HG03135 (cell line): ENCODE results near the gene TMEM163.
"Not testable (repeated sequence)": the region's sequence is repeated elsewhere in the genome, so short reads cannot be mapped to it uniquely, and the experiment has no call there.

Experiments
- ATAC-seq: cut with Tn5 transposase; IDR thresholded peaks from one replicate; pipeline ENCODE4 v1.9.1; 2021; ENCODE audit warnings: mild to moderate bottlenecking, moderate library complexity; ENCODE audit not compliant: unreplicated experiment

Gene TMEM163

DNA sequence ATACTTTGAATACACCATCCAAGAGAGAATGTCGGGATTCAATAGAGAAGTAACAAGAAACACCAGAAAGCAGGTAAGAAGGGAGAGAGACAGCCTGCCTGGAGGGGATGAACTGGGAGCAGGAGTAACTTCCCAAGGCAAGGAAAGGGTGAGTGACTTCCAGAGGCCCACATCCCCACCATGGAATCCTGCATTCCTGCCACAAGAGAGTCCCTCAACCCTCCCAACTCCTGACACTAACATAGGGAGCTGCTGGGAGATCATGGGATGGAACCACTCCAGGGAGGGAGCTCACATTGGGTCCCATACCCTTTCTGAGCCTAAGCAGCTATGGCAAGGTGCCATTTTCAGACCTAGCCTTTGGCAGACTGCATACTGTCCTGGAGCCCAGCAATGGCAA lies 5.5 kb upstream of the TMEM163 start:
- no peak for ATAC-seq

DNA sequence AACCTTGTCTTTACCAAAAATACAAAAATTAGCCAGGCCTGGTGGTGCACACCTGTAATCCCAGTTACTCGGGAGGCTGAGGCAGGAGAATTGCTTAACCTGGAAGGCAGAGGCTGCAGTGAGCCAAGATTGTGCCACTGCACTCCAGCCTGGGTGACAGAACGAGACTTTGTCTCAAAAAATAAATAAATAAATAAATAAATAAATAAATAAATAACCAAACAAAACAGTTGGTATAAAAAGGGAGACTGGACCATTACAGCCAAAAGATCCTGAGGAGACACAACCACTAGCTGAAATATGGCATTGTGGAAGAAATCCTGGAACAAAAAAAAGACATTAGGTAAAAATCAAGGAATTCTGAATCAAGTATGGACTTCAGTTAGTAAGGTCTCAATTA lies 4.9 kb upstream of the TMEM163 start:
- ATAC-seq: not testable (repeated sequence)

DNA sequence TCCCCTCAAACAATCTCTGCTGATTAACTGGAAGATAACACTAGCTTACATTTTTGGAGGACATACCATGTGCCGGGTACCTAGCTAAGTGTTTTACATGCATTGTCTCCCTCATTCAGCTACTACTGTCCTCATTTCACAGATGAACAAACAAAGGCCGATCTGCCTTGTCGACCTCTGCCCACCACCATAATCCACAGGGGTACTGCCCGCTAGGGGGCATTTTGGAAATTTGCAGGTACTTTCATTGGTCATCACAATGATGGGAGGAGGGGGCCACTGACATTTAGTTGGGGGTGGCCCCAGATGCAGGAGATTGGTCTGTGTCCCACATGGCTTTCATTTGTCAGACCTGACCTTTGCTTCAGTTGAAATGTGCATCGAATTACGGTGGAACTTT lies 3.9 kb upstream of the TMEM163 start:
- ATAC-seq: no peak

DNA sequence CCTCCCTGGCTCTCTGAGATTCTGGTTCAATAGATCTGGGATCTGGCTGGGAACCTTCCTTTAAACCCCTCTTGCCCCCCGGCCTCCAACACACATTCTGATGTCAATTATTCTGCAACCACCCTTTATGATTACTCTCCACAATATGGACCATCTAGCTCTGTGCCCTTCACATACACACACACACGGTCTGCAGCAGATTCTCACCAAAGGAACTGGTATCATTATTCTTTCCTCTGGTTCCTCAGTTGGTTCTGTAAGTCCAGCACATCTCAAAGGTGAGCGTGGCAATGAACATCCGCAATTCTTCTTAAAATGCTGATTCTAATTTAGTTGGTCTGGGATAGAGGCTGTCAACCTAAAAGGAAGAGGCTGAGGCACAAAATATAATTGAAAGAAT lies 2.8 kb upstream of the TMEM163 start:
- ATAC-seq: no peak

DNA sequence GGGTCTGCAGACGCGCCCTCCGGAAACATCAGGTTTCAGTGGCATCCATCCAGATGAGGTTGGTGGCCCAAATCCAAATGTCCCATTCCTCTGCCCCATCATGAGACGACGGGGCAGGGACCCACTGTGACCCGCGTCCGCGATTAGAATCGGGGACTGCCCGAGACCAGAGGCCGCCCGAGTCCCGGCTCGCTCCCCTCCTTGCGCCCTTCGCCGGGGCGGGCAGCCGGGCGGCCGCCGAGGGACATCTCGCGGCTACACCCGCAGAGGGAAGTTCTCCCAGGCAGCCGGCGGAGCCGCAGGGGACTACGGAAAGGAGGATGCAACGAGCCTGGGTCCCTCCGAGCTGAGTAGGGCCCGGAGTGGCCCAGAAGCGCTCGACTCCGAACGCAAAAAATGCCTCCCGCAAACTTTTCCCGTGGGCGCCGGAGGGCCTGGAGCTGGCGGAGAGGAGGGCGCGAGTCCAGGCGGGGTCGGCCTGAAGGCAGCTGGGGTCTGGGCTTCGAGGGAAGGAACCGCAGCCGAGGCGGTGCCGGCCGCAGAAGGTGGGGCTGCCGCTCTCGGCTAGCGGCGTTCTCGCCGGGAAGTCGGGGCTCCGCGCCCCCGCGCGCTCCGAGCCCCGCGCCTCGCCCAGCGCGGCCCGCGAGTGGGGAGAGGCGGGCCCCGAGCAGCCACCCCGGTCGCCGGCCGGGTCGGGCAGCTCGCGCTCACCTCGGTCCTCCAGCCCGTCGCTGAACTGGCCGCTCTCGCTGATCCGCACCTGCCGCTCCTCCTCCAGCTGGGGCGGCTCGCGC lies 580 bp downstream of the TMEM163 start:
- peak; percentile 54 for ATAC-seq

DNA sequence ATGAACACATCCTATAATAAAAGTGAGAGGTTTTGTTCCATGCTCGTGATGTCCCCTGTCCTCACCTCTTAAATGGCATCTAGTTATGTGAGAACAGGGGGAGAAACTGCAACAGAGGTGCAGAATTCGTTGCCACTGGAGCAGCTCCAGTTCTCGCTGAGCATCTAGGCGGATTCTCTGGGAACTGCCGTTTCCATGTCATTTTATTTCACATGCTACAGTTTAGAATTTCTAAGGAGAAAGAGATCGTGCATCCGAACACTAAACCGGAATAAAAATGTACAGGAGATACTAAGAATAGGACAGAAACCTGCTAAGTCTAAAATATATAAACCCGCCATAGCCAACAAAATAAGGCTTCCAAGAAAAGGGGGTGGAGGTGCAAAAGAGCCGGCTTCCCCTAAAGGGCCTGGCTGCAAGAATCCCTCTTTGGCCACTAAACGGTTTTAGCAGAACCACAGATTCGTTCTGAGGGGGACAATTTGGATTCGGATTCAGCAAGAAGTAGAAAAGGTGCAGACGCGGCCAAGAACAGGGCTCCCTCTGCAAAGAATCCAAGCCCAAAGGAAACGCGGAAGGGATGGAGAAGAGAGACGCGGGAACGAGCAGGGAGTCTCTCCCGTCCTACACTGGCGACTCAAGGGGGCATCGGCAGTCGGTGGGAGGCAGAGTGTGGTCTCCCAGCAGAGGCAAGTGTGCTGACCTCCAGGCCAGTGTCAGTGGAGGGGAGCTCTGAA lies 1.3 kb downstream of the TMEM163 start:
- no peak for ATAC-seq

DNA sequence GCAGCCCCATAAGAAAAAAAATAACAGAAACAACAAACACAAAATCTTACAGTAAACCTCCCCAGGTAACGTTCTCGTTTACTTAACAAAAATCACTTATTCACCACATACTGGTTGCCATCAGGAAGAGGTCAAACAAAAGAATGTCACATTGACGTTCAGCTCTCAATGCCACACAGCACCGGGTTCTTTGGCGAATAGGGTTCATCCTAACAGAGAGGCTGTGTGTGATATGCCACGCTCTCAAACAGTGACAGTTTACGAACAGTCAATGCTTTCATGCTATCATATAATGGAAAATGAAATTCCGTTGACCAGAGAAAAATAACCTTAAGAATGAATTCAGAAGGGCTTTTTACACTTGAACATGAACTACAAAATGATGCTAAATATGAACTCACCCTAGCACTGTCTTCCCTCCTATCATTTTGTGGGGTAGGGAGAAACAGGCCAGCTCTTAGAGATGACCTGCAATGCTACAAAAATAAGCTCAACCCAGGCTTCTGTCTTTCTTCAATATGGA lies 2.0 kb downstream of the TMEM163 start:
- no peak for ATAC-seq

DNA sequence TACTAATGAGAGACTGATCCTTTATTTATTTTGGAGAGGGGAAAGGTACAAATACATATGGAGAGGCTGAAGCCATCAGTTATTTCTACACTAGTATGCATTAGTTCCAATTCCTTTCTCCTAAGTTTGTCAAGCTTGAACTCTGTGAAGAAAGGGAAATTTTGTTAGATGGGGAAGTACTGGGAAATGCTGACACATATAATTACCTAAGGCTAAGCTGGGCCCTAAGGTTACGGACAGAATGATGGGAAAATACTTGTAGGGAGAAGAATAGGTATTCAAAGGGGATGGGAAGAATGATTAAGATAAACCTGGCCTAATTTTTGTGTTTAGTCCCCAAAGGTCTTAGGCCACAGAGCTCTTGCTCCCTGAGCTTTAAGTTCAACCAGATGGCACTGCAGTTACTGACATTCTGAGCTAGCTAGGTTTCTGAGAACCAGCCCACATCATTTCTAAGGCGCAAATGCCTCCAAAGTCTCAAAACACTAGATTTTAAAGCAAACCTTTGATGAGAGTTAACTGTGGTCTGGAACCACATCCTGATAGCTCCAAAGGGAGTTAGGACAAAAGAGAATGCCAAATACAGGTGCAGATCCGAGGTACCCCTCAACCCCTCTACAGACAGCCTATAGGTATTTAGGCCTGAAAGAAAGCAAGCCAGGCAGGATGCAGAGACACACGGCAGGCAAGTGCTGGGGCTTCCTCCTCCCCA lies 2.7 kb downstream of the TMEM163 start:
- no peak for ATAC-seq

DNA sequence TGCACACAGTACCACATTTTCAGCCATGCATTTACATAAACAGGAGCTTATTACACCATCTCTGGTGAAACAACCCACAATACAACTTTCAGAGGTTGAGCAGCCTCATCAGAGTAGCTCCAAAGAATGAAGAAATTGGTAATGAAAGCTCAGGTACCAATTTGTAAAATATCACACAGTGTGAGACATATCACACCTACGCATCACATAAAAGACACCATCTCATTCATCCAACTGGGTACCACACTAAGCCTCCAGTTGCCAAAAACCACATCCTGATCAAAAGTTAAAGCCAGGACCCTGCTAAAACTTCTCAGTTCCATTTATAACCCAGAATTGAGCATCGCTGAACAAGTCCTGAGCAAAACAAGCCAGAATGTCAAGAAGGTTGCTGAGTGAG lies 4.6 kb downstream of the TMEM163 start:
- ATAC-seq: no peak

DNA sequence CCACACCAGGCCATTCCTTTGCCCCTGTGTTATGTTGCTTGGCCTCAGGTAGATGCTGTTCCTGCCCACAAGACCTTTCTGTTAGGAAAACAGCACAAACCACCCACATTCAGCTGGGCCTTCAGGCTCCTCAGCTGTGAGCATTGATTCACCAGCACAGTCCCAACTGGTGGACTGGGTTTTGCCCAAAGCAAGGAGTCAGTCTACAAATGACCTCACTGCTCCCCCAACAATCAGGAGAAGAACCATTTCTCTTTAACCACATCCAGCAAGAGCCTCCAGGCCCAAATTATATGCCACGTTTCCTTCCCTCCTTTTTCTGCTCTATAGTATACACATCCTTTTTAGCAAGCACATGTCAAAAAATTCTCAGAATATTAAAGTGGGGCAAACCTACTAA lies 5.2 kb downstream of the TMEM163 start:
- ATAC-seq: no peak

DNA sequence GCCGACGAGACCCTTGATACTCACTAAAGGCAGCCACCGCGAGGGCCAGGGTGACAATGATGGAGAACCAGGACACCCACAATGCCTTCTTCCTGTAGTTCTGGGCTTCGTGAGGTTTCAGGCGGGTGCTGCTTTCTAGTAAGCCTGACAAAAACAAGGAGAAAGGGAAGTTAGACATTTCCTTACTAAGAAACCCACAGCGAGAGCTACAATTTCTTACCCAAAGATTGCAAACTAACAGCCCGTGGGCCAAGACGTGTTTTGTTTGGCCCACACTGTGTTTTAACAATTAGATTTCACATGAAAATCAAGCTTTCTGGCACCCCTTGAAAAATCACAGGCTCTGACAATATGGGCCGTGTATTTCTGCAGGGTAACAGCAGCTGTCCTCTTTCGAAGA lies 5.6 kb downstream of the TMEM163 start:
- no peak for ATAC-seq

DNA sequence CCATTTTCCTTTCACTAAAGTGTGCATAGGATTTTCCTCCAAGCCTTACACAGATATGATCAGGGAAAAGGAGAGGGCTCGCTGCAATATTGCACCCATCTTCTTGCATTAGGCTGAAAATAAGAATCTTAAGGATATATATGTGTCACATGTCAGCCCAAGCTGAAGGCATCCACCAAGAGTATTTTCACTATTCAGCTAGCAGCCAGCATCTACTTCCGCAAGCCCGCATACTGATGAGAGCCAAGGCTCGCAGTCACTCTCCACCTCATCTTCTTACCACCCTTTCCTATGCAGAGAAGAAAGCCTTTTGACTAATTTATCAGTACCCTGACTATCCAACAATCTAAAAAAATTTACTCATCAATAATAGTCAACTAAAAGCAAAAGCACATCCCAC lies 6.1 kb downstream of the TMEM163 start:
- no peak for ATAC-seq

DNA sequence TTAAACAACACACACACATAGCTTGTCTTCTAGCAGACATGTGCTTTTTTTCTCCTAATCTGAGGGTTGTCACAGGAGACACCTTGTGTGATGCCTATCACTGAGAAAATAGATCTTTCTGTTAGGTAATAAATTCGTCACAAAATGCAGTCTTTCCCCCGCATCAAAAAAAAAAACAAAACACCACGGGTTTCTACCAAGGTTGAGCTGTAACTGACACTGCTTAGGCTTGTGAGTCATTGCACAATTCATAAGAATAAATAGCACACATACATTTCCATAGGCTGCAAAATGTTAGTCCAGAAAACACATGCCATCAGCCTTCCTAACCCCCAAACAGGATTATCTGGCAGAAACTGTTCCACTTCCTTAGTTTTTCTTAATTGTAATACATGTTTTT lies 6.5 kb downstream of the TMEM163 start:
- ATAC-seq: no peak

DNA sequence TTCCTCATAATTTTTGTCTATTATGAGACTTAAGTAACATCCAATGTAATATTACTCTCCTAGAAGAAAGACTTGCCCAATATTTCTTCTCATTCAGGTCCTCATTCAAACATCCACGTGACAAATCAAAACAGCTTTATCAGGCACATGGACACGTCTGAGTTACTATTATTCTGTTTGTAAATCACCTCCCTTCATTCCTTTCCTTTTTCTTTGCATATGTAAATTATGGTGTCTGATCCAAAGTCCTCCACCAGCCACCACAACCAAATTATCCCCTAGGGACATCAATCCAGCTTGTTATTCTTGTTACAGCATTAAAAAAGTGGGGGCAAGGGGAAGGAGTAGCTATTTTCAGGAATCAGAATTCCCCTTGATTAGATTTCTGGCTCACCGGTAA lies 7.1 kb downstream of the TMEM163 start:
- ATAC-seq: no peak

DNA sequence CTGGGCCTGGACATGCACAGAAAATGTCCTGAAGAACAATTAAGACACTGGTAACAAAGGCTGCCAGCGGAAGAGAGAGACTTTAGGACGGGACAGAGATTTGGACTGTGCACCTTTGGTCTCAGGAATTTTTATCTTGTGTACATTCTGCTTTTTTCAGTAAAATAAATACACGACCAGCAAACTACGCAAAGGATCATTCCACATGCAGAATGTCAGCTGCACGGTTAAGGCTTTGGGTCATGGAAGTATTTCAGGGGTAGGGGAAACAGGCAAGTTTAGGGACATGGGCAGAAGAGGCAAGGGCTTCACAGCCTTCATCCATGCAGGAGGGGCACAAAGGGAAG lies 11.5 kb downstream of the TMEM163 start:
- no peak for ATAC-seq

DNA sequence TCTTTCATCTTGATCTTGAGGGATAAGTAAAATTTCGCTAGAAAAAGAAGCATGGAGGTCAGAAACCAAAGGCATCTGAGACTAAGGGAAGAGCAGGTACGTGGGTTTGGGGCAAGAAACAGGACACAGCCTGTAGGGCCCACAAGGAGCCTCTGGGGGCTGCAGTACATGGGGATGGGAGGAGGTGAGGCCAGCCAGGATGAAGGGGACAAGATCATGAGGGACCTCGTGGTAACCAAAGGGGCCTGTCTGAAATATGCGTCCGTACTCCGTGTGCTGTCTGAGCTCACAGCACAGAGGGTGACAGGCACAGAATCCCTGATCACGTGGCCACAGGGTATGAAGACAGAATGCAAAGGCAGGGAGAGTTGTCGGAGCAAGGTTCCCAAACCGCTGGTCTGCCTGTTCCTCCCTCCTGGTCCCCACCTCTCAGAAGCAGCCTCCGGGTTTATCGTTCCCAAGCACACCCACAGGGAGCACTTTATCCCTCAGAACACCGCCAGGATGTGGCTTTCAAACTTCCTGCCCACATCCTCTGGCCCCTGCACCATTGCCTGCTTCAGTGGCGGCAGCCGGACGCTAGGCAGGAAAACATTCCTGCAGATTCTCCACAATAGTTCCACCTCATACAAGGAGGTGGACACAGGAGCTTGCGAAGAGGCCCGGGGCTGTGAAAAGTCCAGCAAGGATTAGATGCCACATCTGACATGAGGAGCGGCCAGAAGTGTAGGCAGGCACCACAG lies 12.0 kb downstream of the TMEM163 start:
- no peak for ATAC-seq

DNA sequence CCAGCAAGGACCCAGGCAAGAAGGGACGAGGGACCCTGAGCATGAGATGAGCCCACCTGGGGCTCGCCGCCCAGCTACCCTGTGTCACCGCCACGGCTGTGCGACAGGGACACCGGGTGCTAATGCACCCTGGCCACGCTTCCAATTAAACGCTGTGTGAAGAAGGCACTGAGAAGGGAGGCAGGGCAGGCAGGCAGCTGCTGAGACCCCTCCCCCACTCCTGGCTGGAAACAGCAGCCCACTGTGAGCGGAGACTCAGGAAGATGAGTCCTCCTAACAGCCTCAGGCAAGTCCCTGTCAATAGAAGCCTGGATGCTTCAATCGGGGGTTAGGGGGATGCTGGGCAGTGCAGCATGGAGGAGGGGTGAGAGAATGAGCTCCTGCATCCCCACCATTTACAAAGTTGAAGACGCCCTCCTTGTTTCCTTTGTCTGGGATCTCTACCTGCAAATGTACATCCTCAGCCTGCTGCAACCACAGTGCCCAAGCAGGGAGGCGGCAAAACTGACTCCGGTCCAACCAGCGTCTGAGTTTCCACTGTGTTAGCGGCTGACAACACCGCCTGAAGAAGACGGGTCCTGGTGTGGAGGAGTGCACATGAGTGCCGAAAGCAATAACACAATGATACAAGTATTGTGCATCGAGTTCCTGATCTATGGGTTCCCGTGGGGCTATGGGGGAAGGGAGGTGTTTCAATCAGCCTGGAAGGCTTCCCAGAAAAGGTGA lies 12.8 kb downstream of the TMEM163 start:
- no peak for ATAC-seq

DNA sequence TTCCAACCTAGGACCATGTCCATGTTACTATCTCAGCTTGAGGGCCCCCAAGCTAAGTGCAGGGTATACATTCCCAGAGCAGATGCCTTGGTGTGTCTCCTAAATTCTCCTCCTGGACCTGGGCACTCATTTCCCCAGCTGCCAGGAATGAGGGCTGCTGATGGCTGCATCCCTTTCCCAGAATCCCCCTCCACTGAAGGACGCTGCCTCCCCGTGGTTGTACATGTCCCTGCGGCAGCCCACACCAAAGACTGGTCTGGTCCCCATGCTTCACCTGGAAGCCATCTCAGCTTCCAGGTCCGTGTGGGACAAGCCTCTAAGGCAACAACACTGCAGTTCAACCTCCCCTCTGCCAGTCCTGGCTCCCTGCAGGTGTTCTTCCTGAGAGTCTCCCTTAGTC lies 14.6 kb downstream of the TMEM163 start:
- ATAC-seq: no peak

DNA sequence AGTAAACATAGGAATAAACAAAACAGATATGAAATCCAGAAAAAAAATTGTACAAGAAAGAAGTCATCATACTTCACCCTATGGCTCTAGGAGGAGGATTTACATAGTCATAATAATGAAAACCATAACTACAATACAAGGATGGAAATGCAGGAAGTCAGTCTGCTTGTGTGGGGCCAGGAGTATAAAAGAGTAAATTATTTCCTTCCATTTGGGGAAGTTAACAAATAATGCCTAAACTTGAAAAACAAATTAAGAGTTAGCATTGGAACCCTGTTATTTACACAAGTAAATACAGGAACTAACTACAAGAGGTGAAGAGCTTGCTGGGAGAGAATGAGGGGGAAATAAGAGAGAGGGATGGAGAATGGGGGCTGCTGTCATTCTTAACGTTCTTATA lies 15.4 kb downstream of the TMEM163 start:
- ATAC-seq: no peak

DNA sequence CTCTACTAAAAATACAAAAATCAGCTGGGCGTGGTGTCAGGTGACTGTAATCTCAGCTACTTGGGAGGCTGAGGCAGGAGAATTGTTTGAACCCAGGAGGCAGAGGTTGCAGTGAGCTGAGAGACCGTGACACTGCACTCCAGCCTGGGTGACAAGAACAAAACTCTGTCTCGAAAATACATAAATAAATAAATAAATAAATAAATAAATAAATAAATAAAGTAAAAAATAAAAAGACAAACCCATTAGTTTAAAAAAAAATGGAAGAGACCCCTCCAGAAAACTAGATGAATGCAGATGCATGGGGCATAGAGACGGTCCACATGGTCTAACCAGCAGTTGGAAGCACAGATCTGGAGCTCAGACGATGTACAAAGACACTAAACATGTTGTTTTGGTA lies 18.1 kb downstream of the TMEM163 start:
- ATAC-seq: no peak
